ENCODE results near the gene TENM4. TPM values are rescaled to one million over a fixed set of nuclear protein-coding genes. Genes with fewer than 3 reads are reported as not detected.

The TENM4 gene
- total and polyA plus RNA-seq, 4 donors: 0.02 to 0.33 (median 0.14) TPM

GRCh38 chr11:79328402-79328801 lies 112.4 kb downstream of the TENM4 start:
- no peak overlapping the region for H3K27ac ChIP-seq (ENCODE audit: low read depth in 1 of 2, low read length in 2 of 2)
- no peak overlapping the region for H3K9ac ChIP-seq (ENCODE audit: low read depth in 1 of 2, low read length in 2 of 2)
- no peak for DNase-seq (ENCODE audit: low spot score)
- H3K36me3 ChIP-seq (ENCODE audit: control insufficient read depth in 4 of 4, insufficient read depth in 3 of 4, low read depth in 1 of 4, low read length in 3 of 4): no peaks in the 10 kb centered on the region
- no peaks in the 10 kb centered on the region for H3K4me1 ChIP-seq (ENCODE audit: control insufficient read depth in 4 of 4, insufficient read depth in 4 of 4, low read length in 3 of 4)
- TF ChIP-seq GABPA (IDR thresholded peaks at IDR 0.05 in 1 of 2, conservative IDR thresholded peaks at IDR 0.05 in 1 of 2) (no peak), REST (IDR thresholded peaks at IDR 0.05) (no peak), ATF3 (IDR thresholded peaks at IDR 0.05) (no peak), EGR1 (IDR thresholded peaks at IDR 0.05; ENCODE audit: low read depth in 2 of 2) (no peak)
- 86% methylated on average over 9 of the region's 9 CpGs for WGBS
- no peaks in the 10 kb centered on the region for H3K27me3 ChIP-seq (ENCODE audit: control insufficient read depth in 4 of 4, insufficient read depth in 4 of 4, low read length in 3 of 4)
- H3K4me3 ChIP-seq (ENCODE audit: low read depth in 1 of 3, low read length in 3 of 3): no peak overlapping the region
- H3K9me3 ChIP-seq (ENCODE audit: control insufficient read depth in 4 of 4, low read length in 3 of 4): no peaks in the 10 kb centered on the region

GRCh38 chr11:79325851-79326250 lies 115.0 kb downstream of the TENM4 start:
- 85% methylated on average over 10 of the region's 10 CpGs for WGBS
- no peak overlapping the region for H3K4me3 ChIP-seq (ENCODE audit: low read depth in 1 of 3, low read length in 3 of 3)
- H3K27me3 ChIP-seq (ENCODE audit: control insufficient read depth in 4 of 4, insufficient read depth in 4 of 4, low read length in 3 of 4): no peaks in the 10 kb centered on the region

GRCh38 chr11:79321263-79321662 lies 119.6 kb downstream of the TENM4 start:
- no peaks in the 10 kb centered on the region for H3K9me3 ChIP-seq (ENCODE audit: control insufficient read depth in 4 of 4, low read length in 3 of 4)
- H3K9ac ChIP-seq (ENCODE audit: low read depth in 1 of 2, low read length in 2 of 2): no peak overlapping the region
- DNase-seq (ENCODE audit: low spot score): no peak
- no peak overlapping the region for H3K4me3 ChIP-seq (ENCODE audit: low read depth in 1 of 3, low read length in 3 of 3)
- peaks cover 0 to 4% (median 0%) of the 10 kb centered on the region in 4 donors for H3K27me3 ChIP-seq (ENCODE audit: control insufficient read depth in 4 of 4, insufficient read depth in 4 of 4, low read length in 3 of 4)
- no peaks in the 10 kb centered on the region for H3K4me1 ChIP-seq (ENCODE audit: control insufficient read depth in 4 of 4, insufficient read depth in 4 of 4, low read length in 3 of 4)
- H3K27ac ChIP-seq (ENCODE audit: low read depth in 1 of 2, low read length in 2 of 2): no peak overlapping the region
- WGBS: 62% methylated on average over 6 of the region's 6 CpGs
- H3K36me3 ChIP-seq (ENCODE audit: control insufficient read depth in 4 of 4, insufficient read depth in 3 of 4, low read depth in 1 of 4, low read length in 3 of 4): no peaks in the 10 kb centered on the region
- TF ChIP-seq ATF3 (IDR thresholded peaks at IDR 0.05) (no peak), TAF1 (conservative IDR thresholded peaks at IDR 0.05) (no peak), SP1 (IDR thresholded peaks at IDR 0.05) (no peak), HNF4G (IDR thresholded peaks at IDR 0.05) (no peak), JUND (IDR thresholded peaks at IDR 0.05) (no peak), CTCF (IDR thresholded peaks at IDR 0.05; ENCODE audit: low read depth, low read length, missing input control) (no peak), FOXA1 (IDR thresholded peaks at IDR 0.05) (no peak), RAD21 (IDR thresholded peaks at IDR 0.05) (no peak), FOXA2 (IDR thresholded peaks at IDR 0.05) (no peak), YY1 (IDR thresholded peaks at IDR 0.05) (no peak), ZBTB33 (IDR thresholded peaks at IDR 0.05) (no peak), HNF4A (conservative IDR thresholded peaks at IDR 0.05) (no peak), REST (IDR thresholded peaks at IDR 0.05) (no peak), MAX (IDR thresholded peaks at IDR 0.05) (no peak), EGR1 (IDR thresholded peaks at IDR 0.05; ENCODE audit: low read depth in 2 of 2) (no peak), GABPA (IDR thresholded peaks at IDR 0.05 in 1 of 2, conservative IDR thresholded peaks at IDR 0.05 in 1 of 2) (no peak)

More at GRCh38 chr11:79325851-79326250, 115.0 kb downstream of the TENM4 start:
- H3K36me3 ChIP-seq (ENCODE audit: control insufficient read depth in 4 of 4, insufficient read depth in 3 of 4, low read depth in 1 of 4, low read length in 3 of 4): no peaks in the 10 kb centered on the region
- TF ChIP-seq RAD21 (IDR thresholded peaks at IDR 0.05): no peak
- no peaks in the 10 kb centered on the region for H3K9me3 ChIP-seq (ENCODE audit: control insufficient read depth in 4 of 4, low read length in 3 of 4)
- no peak for DNase-seq (ENCODE audit: low spot score)
- no peak overlapping the region for H3K27ac ChIP-seq (ENCODE audit: low read depth in 1 of 2, low read length in 2 of 2)
- no peak overlapping the region for H3K9ac ChIP-seq (ENCODE audit: low read depth in 1 of 2, low read length in 2 of 2)
- H3K4me1 ChIP-seq (ENCODE audit: control insufficient read depth in 4 of 4, insufficient read depth in 4 of 4, low read length in 3 of 4): no peaks in the 10 kb centered on the region
